HG03060 (cell line): ENCODE measurements around the gene PTPRJ.
"Not testable (repeated sequence)": the region's sequence is repeated elsewhere in the genome, so short reads cannot be mapped to it uniquely, and the experiment has no call there.

Source experiments
- ATAC-seq: cut with Tn5 transposase; IDR thresholded peaks from one replicate; pipeline ENCODE4 v1.9.1; 2021; ENCODE audit warnings: low read depth, moderate number of reproducible peaks; ENCODE audit not compliant: unreplicated experiment

Gene PTPRJ

DNA sequence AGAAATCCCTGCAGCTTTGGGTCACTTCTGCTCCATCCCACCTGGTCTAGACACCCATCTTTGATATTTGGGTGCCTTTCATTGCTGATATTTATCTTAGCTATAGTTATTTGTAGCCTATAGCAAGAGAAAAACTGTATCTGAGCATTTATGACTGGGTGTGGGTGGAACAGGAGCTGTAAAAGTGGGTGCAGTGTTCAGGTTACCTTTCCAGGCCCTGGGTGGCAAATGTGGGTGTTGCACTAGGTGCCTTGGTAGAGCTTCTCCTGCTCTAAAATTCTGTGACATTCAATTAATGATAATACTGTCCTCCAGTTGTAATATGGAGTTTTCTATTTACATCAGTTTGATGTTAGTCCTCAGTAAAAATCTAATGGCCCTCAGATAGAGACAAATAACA is 157.9 kb downstream of the PTPRJ start:
- ATAC-seq = no peak

DNA sequence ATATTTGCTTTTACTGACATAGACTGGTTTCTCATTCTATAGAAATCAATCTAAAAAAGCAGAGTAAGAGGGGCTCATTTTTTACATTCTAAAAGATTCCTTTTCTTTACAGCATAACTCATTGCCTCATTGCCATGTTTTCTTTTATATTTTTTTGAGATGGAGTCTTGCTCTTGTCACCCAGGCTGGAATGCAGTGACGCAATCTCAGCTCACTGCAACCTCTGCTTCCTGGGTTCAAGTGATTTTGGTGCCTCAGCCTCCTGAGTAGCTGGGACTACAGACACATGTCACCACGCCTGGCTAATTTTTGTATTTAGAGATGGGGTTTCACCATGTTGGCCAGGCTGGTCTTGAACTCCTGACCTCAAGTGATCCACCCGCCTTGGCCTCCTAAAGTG is 159.5 kb downstream of the PTPRJ start:
- not testable (repeated sequence) for ATAC-seq

DNA sequence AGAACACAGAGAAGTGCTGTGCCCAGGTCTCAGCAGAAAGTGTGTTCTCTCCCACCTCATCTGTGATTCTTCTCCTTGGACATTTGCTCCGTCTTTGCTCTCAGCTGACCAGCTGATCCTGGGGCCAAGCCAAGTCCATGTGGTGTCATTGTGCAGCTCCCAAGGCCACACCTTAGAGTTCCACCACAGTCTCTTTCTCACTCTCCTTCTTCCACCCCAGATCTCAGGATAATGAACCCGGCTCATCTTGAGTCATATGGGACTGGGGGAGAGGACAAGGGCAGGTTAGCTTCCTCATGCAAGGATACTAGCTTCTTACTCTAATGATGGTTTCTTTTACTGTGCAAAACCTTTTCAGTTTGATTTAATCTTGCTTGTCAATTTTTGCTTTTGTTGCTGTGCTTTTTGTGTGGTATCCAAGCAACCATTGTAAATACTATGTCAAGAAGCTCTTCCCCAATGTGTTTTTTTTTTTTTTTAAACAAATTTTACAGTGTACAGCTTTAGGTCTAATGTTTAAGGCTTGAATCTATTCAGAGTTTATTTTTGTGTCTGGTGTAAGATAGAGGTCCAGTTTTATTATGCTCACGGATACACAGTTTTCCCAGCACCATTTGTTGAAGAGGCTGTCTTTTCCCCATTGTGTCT is 161.2 kb downstream of the PTPRJ start:
- no peak for ATAC-seq

DNA sequence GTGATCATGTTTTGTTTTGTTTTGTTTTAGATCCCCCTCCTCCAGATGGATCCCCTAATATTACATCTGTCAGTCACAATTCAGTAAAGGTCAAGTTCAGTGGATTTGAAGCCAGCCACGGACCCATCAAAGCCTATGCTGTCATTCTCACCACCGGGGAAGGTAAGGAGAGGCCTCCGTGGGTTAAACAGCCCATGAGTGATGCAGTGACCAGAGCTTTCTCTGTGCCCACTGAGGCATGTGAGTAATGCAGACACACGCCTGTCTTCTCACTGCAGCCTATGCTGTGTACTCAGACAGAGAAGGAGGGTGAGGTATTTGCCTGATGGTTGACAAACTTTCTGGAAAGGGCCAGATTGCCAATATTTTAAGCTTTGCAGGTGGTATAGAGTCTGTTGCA is 162.5 kb downstream of the PTPRJ start:
- ATAC-seq = no peak

DNA sequence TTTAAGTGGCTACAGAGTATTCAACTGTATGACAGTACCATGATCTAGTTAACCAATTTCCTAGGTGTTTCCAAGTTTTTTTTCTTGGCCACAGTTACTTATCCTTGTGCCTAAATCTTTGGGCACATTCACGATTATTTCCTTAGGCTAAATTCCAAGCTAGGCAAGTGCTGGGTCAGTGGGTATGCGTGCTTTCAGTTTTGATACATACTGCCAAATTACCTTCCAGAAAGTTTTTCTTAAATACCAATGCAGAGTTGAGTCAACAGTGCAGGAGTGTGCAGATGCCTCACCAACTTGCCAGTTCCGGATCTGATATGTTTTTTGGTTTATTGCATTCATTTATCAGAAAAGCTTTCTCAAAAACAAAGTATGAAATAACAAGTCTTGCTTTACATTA is 168.4 kb downstream of the PTPRJ start:
- no peak for ATAC-seq

DNA sequence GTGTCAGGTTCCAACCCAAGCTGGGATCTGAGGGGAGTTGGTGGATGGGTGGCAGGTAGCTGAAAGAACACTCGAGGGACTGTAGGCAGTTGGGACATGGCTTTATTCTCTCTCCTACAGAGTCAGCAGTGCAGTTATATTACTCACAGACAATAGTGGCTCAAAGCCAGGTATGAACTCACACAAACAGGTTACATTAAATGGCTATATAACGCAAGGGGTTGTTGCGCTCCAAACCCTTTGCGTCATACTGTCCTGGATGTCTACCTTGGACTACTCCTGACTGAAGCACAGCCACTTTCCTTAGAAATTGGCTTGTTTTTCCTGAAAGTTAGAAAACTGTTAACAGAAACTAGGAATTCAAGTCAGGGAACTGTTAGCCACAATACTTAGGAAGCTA is 169.9 kb downstream of the PTPRJ start:
- ATAC-seq = no peak

DNA sequence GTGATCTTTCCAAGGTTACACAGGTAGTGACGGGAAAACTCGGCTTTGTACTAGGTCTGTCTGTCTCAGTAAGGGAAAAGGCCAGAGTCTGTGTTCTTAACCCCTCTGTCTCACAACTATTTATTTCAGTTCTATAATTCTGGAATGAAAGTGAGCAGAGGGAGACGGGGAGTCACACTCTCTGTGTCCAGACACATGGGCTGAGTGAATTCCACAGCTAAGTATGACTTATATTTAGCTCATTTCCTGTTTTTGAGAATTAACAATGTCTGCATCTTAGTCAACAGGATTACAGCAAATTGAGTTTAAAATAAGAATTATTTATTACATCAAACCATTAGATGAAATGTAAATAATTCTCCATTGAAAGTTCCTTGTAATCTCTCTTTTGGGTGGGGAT is 173.8 kb downstream of the PTPRJ start:
- ATAC-seq = no peak

DNA sequence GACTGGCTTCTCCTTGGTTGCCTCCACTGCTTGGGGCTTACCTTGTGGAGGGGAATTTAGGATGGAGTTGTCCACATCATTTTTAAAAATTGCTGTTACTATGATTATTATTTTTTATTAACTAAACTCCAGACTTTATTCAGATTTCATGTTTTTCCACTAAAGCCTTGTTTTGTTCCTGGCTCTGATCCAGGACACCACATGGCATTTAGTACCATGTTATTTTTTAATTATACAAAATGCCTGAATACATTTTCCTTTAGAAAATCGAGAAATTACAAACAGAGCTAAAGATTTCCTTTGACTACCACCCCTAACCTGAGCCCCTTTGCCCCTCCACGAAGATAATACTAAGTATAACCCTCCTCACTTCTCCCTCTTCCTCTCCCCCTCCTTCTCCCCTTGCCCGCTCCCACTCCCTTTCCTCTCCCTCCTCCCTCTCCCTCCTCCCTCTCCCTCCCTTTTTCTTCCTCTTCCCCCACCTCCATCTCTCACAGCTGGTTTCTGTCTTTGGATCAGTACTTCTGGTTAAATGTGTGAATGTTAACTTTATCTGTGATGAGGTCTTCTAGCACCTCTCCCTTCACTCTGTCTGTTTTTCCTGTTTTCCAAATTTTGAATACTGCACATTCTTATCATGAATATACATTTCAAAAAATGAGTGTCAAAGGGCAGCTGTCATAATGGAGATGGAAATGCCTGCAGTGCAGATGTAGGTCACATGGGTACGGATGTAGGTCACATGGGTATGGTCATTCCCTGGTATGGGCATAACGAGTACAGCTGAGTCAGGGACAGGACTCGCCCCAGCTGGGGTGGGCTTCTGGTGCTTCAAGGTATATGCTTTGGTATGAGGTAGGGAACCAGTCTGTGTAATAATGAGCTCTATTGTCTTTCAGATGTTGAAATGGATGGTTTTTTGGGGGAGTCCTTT is 181.9 kb downstream of the PTPRJ start:
- no peak for ATAC-seq

DNA sequence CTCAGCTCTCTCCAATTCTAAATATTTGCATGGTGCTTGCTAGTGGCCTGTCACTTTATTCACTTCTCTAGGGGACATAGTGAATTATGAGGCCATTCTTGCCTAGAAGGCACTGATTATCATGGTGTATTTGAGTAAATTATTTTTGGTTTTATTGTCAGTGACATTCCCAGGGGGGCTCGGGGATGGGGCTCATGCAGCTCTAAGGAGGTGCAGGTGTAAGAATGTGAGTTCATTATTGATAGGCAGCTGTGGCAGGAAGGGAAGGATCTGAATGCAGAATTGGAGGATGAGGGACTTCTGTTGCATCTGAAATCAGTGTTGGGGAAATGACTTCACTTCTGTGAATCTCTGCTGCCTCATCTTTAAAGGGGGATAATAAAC is 182.5 kb downstream of the PTPRJ start:
- ATAC-seq = no peak

DNA sequence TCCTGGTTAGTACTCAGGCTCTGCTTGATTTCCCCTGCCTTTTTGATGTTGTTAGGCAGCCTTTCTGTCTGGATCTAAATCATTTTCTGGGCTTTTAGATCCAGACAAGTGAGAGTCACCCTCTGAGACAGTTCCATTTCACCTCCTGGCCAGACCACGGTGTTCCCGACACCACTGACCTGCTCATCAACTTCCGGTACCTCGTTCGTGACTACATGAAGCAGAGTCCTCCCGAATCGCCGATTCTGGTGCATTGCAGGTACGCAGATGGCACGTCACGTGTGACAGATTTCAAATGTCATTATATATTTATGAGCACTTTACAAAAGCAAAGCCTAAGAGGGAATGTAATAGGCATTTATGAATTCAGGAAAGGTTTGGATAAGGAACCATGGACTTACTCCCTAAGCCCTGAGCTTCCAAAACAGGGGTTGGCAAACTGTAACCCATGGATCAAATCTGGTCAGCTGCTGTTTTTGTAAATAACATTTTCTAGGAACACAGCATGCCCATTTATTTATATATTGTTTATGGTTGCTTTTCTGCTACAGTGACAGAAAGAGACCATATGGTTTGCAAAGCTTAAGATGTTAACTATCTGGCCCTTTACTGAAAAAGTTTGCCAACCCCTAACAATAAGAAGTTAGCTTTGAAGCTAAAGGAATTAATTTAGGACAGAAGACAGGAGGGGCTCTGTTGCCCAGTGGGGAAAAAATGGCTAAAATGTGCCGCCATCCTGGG is 183.2 kb downstream of the PTPRJ start:
- no peak for ATAC-seq

DNA sequence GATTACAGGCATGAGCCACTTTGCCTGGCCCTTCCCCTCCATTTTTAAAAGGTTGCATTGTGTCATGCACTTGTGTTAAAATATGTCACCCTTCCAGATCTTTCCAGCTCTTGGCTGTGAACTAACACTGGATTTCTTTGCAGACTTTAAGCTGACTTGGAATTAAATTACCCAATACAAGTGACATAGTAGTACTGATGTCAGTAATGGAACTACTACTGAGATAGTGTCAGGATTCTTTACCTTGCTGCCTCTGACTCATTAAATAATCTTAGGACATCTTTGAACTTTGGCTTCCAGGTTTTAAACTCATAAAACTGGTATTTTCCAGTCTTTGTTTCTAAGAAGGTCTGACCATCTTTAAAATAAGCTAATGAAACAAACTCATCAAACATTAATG is 184.5 kb downstream of the PTPRJ start:
- ATAC-seq = no peak

DNA sequence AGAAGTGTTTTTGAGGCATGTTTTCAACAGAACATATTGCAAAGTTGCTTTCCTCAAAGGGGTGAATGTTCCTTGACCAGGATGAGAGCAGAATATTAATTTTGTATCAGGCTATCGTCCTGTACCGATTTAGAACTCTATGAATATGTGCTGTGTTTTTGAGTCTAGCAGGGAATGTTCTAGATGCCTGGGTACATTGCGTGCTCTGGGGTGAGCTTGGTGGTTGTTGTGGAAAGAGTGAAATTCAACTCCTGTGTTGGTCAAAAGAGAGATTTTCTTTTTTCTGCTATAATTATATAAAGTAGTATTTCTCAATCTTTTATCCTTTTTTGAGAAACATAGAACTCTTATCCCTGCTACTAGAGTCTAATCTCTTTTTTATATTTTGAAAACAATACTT is 185.1 kb downstream of the PTPRJ start:
- no peak for ATAC-seq

DNA sequence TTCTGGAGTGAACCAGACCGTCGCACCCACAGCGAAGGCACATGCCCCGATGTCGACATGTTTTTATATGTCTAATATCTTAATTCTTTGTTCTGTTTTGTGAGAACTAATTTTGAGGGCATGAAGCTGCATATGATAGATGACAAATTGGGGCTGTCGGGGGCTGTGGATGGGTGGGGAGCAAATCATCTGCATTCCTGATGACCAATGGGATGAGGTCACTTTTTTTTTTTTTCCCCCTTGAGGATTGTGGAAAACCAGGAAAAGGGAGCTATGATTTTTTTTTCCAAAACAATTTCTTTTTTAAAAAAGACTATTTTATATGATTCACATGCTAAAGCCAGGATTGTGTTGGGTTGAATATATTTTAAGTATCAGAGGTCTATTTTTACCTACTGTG is 187.0 kb downstream of the PTPRJ start:
- ATAC-seq = no peak

DNA sequence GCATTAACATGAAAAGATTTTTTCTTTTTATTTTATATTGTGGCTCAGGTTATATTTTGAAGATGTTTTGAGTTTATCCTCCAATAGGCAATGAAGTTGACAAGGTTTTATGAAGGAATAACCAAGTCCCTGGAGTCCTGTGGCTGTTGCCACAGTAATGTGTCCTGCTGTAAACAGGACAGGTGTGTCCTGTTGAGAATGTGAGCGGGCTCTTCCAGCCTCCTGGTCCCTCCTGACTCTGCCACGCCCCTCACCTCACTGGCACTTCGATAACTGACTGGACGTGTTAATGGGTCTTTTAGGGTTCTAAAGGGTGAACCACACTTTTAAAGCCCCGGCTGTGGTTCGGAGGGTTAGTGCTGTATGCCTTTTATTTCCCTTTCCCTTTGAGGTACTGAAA is 188.5 kb downstream of the PTPRJ start:
- no peak for ATAC-seq

DNA sequence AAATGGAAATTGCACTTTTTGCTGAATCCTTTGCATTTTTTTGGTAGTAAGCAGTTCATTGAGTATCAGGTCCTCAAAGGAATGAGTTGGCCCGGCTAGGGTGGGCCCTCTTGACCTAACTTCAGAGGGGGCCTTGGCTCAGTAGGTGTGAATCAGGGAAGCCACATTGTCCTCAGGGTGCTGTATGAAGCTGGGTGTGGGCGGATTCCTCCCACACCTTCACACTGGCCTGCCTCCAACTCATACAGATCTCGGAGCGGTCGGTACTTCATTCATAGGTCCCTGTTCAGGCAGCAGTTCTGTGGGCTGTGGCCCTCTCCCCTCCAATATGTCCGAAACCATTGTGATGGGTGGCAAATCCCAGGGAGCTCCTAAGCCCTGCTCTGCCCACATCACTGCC is 188.9 kb downstream of the PTPRJ start:
- ATAC-seq = no peak

DNA sequence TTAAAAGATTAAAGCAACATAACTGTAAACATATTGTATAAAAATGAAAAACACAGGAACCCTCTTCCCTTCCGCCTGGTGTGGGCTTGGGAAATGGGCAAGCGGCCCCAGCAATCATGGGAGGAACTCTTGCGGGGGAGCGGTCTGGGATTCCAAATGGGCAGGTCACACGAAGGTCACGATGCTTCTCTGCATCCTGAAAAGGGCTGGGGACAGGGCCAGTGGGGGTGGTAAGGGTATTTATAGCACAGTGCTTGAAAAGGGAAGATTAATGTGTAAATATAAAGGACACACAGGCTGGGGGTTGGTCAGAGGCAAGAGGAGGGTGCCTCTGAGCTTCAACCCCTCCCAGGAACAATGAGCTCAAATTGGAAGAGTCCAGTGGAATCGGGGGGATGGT is 189.4 kb downstream of the PTPRJ start:
- ATAC-seq = no peak

DNA sequence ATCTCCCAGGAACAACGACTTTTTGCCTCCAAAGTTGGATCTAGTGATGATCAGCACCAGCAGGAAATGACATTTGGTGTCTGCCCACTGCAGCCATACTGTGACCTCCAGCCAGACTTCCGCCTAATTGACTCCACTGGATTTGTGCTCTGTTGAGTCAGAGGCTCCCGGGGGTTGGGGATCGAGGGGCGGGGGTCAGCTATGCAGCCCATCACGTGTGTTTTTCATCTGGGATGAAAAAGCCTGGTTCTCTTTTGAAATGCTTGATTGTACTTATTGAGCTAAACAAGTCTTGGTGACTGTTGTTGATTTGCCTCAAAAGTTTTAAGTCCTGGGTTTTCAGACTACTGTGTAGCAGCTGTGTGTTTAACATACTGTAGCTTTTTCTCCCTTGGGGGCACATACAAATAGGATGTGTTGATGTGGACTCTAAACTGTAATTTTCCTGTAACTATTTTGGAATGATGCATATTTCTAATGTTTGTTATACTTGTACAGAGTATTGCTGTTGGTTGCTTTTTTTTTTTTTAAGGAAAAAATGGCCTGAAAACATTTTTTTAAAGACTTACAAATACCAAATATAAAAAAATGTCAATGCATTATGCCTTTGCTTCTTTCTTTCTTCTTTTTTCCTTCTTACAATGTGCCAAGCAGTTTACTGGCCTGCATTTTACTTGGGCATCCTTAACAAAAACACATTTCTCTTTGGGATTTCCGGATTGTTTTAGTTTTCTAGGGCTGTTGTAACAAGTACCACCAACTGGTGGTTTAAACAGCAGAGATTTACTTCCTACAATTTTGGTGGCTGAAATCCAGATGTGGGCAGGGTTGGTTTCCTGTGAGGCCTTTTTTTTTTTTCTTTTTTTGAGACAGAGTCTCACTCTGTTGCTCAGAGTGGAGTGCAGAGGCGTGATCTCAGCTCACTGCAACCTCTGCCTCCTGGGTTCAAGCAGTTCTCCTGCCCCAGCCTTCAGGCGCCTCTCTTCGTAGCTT is 190.2 kb downstream of the PTPRJ start:
- ATAC-seq = no peak

DNA sequence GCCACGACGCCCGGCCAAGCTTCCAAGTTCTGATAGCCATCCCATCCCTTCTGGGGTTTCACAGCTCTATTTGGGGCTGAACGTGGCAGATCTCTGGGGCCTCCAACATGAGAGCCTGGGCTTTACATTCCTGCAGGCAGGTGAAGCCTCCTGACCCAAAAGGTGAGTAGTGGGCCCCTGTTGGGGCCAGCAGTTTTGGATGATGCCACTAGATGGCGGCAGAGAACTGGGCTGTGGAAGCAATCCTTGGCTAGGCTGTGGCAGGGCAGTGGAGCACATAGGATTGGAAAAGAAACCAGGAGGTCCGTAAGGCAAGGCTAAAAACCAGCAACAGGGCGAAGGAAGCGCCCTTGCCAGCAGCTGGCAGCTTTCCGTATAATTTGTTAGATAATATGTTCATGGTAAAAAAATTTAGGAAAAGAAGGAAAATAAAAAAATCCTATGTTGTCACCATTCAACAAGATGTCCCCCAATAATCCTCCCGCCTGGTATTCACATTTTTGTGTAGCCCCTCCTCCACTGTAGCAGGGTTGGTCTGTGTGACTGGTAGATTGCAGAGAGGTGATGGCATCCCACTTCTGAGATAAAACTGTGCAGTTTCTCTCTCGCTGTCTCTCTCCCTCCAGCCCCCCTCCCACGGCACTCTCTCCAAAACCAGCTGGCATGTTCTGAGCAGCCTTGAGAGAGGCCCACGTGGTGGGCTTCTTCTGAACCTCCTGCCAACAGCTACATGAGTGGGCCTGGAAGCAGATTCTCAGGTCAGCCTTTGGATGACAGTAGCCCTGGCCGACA is 192.7 kb downstream of the PTPRJ start:
- ATAC-seq = no peak

DNA sequence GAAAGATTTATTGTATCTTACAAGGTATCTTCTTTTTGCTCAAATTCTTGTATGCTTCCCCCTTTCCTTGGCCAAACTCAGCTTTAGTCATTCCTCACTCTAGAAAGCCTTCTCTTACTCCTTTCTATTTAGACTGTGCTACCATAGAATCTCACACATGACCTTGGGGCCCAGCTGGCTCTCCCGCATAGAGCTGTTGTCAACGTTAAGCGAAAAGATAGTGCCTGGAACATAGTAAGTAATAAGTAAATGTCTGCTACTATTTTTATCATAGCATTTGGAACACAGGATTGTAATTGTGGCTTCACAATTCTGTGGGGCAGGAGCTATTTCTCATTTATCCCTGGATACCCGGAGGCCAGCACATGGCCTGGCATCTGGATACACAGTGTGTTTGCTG is 197.3 kb downstream of the PTPRJ start:
- ATAC-seq = no peak
